Pulmonary artery endothelial cell (primary cell): ENCODE results near the gene RPS24. TPM values are rescaled to one million over a fixed set of nuclear protein-coding genes. Genes with fewer than 3 reads are reported as not detected.
"Not testable (repeated sequence)": the region's sequence is repeated elsewhere in the genome, so short reads cannot be mapped to it uniquely, and the experiment has no call there.

Experiments used
- DNase-seq: peaks from one replicate; pipeline ENCODE4 v3.0.0-alpha.2; 2011; ENCODE audit warnings: low read depth, low spot score
- total RNA-seq: library from RNA; depleted of rRNA; stranded (reverse); fragments of >200 nt; gene quantifications from 2 replicates; pipeline ENCODE4 v1.2.3, GENCODE V29; 2014

The RPS24 gene
- total RNA-seq, 1 donor from 2014 or later = 2,410 TPM

- peak; percentile 53 for DNase-seq
Measured at GRCh38 chr10:78047314-78047891, 13.7 kb downstream of the RPS24 start.

GRCh38 chr10:78049851-78050250 lies 16.2 kb downstream of the RPS24 start:
- no peak for DNase-seq

GRCh38 chr10:78053211-78053868 lies 19.7 kb downstream of the RPS24 start:
- DNase-seq = no peak

GRCh38 chr10:78058562-78058961 lies 24.9 kb downstream of the RPS24 start:
- no peak for DNase-seq

- DNase-seq = no peak
Measured at GRCh38 chr10:78059906-78060702, 26.4 kb downstream of the RPS24 start.

- no peak for DNase-seq
Measured at GRCh38 chr10:78062296-78062695, 28.6 kb downstream of the RPS24 start.

GRCh38 chr10:78063236-78063635 lies 29.6 kb downstream of the RPS24 start:
- DNase-seq = no peak

GRCh38 chr10:78064919-78065318 lies 31.3 kb downstream of the RPS24 start:
- DNase-seq = not testable (repeated sequence)

GRCh38 chr10:78065611-78066010 lies 31.9 kb downstream of the RPS24 start:
- no peak for DNase-seq

GRCh38 chr10:78066012-78066411 lies 32.3 kb downstream of the RPS24 start:
- no peak for DNase-seq

- DNase-seq = no peak
Measured at GRCh38 chr10:78066728-78067430, 33.2 kb downstream of the RPS24 start.

- no peak for DNase-seq
Measured at GRCh38 chr10:78069151-78069550, 35.5 kb downstream of the RPS24 start.

- DNase-seq = not testable (repeated sequence)
Measured at GRCh38 chr10:78070064-78070463, 36.4 kb downstream of the RPS24 start.

- DNase-seq = no peak
Measured at GRCh38 chr10:78070726-78071125, 37.1 kb downstream of the RPS24 start.

GRCh38 chr10:78071140-78071856 lies 37.6 kb downstream of the RPS24 start:
- no peak for DNase-seq

- no peak for DNase-seq
Measured at GRCh38 chr10:78071857-78072179, 38.2 kb downstream of the RPS24 start.

GRCh38 chr10:78072504-78072903 lies 38.8 kb downstream of the RPS24 start:
- no peak for DNase-seq

GRCh38 chr10:78075806-78076205 lies 42.1 kb downstream of the RPS24 start:
- not testable (repeated sequence) for DNase-seq

GRCh38 chr10:78078539-78079330 lies 45.1 kb downstream of the RPS24 start:
- no peak for DNase-seq

GRCh38 chr10:78079411-78079810 lies 45.7 kb downstream of the RPS24 start:
- no peak for DNase-seq

- DNase-seq = no peak
Measured at GRCh38 chr10:78081292-78081691, 47.6 kb downstream of the RPS24 start.
